HepG2 (cell line): Measurements from ENCODE around the gene DAG1. TPM values are rescaled to one million over a fixed set of nuclear protein-coding genes. Genes with fewer than 3 reads are reported as not detected.

Experiments
- AFF4 ChIP-seq: sonication (generic); formaldehyde crosslinking; IDR thresholded peaks from 2 replicates; pipeline ENCODE4 v1.4.0; 2020; ENCODE audit warnings: missing genetic modification reagents
- ARID5B ChIP-seq: IDR thresholded peaks from 2 replicates; pipeline ENCODE4 v1.4.0; 2020; ENCODE audit warnings: mild to moderate bottlenecking, missing genetic modification reagents
- CBX1 ChIP-seq: IDR thresholded peaks from one replicate; pipeline ENCODE4 v1.6.1; 2016; ENCODE audit warnings: antibody characterized with exemption, low read depth
- FOXK2 ChIP-seq: fragments of 450-650 bp; IDR thresholded peaks from 2 replicates; pipeline ENCODE4 v1.6.1; 2016
- HOXD1 ChIP-seq: sonication (generic); formaldehyde crosslinking; IDR thresholded peaks from 2 replicates; pipeline ENCODE4 v1.5.0; 2020; ENCODE audit warnings: missing genetic modification reagents
- KDM5A ChIP-seq: fragments of 200-600 bp; sonication (generic); IDR thresholded peaks from 2 replicates; pipeline ENCODE4 v1.7.0; 2018; ENCODE audit warnings: antibody characterized with exemption, mild to moderate bottlenecking, low read length, borderline replicate concordance
- KDM6A ChIP-seq: IDR thresholded peaks from 2 replicates; pipeline ENCODE4 v1.6.1; 2016; ENCODE audit warnings: low read depth
- KLF9 ChIP-seq: IDR thresholded peaks from 2 replicates; pipeline ENCODE4 v1.6.1; 2016; ENCODE audit warnings: low read depth
- MBNL3 ChIP-seq: fragments of 250-450 bp; sonication (Bioruptor Pico); conservative IDR thresholded peaks from 2 replicates; pipeline ENCODE4 v1.8.0; 2022; ENCODE audit warnings: mild to moderate bottlenecking, inconsistent platforms
- NCOR1 ChIP-seq: fragments of 200-600 bp; sonication (generic); IDR thresholded peaks from 2 replicates; pipeline ENCODE4 v1.7.0; 2017; ENCODE audit warnings: antibody characterized with exemption, low read length, borderline replicate concordance
- NONO ChIP-seq, 2 experiments: fragments of 450-650 bp in 1 of 2; sonication (generic) in 1 of 2; formaldehyde crosslinking in 1 of 2; IDR thresholded peaks in 1 of 2; conservative IDR thresholded peaks in 1 of 2; 2 replicates each; pipeline versions ENCODE4 v1.6.1 to v1.8.0; 2017 to 2022; ENCODE audit warnings: mild to moderate bottlenecking in 1 of 2, missing genetic modification reagents in 1 of 2, moderate library complexity in 1 of 2
- SOX13 ChIP-seq, 3 experiments: fragments of 450-650 bp in 1 of 3; sonication (generic) in 1 of 3; formaldehyde crosslinking in 1 of 3; IDR thresholded peaks in 2 of 3; conservative IDR thresholded peaks in 1 of 3; 2 replicates each; pipeline versions ENCODE4 v1.5.0 to v1.6.1; 2016 to 2020; ENCODE audit warnings: antibody characterized with exemption in 1 of 3, mild to moderate bottlenecking in 1 of 3, missing compliant biosample characterization in 1 of 3, missing genetic modification reagents in 1 of 3, moderate library complexity in 1 of 3
- ZNF143 ChIP-seq: sonication (generic); formaldehyde crosslinking; IDR thresholded peaks from 2 replicates; pipeline ENCODE4 v1.4.0; 2020; ENCODE audit warnings: missing genetic modification reagents
- ZNF570 ChIP-seq: sonication (generic); formaldehyde crosslinking; IDR thresholded peaks from 2 replicates; pipeline ENCODE4 v1.4.0; 2020; ENCODE audit warnings: mild to moderate bottlenecking, missing genetic modification reagents, borderline replicate concordance
- ZNF605 ChIP-seq: sonication (generic); formaldehyde crosslinking; IDR thresholded peaks from 2 replicates; pipeline ENCODE4 v1.8.0; 2022; ENCODE audit warnings: mild to moderate bottlenecking, missing genetic modification reagents
- ZNF878 ChIP-seq: sonication (generic); formaldehyde crosslinking; IDR thresholded peaks from 2 replicates; pipeline ENCODE4 v1.8.1; 2023; ENCODE audit warnings: mild to moderate bottlenecking, missing genetic modification reagents, moderate library complexity
- ZSCAN29 ChIP-seq: sonication (generic); formaldehyde crosslinking; conservative IDR thresholded peaks from 2 replicates; pipeline ENCODE4 v1.4.0; 2020; ENCODE audit warnings: mild to moderate bottlenecking, missing genetic modification reagents
- polyA plus RNA-seq, 8 experiments: library from polyadenylated mRNA; depleted of rRNA in 3 of 8; stranded (reverse) in 7 of 8; unstranded in 1 of 8; fragments of >200 nt; fragmentation: Illumina TruSeq in 4 of 8; extraction: Trizol in 4 of 8; gene quantifications; 2 replicates each; pipeline versions ENCODE4 v1.2.1 to v1.2.3, GENCODE V29; 2011 to 2016; ENCODE audit warnings: low read depth in 4 of 8, missing spikeins in 1 of 8, mixed read lengths in 1 of 8; ENCODE audit not compliant: insufficient read depth in 1 of 8
- total RNA-seq, 5 experiments: library from RNA; depleted of rRNA; stranded (reverse); fragments of >200 nt; fragmentation: Illumina TruSeq; extraction: Trizol; gene quantifications; 2 replicates each; pipeline ENCODE4 v1.2.3, GENCODE V29; 2016; ENCODE audit warnings: low read depth in 1 of 5
- TF ChIP-seq, protein P1 (sequence below): sonication (generic); formaldehyde crosslinking; IDR thresholded peaks from 2 replicates; pipeline ENCODE4; 2020; ENCODE audit warnings: missing genetic modification reagents, mild to moderate bottlenecking, borderline replicate concordance

DAG1 gene
- total and polyA plus RNA-seq, 2 of the 13 experiments (the other 11 are each of a cell fraction or from before 2014, with no cell fraction given): 47.3 to 50.4 TPM

DNA sequence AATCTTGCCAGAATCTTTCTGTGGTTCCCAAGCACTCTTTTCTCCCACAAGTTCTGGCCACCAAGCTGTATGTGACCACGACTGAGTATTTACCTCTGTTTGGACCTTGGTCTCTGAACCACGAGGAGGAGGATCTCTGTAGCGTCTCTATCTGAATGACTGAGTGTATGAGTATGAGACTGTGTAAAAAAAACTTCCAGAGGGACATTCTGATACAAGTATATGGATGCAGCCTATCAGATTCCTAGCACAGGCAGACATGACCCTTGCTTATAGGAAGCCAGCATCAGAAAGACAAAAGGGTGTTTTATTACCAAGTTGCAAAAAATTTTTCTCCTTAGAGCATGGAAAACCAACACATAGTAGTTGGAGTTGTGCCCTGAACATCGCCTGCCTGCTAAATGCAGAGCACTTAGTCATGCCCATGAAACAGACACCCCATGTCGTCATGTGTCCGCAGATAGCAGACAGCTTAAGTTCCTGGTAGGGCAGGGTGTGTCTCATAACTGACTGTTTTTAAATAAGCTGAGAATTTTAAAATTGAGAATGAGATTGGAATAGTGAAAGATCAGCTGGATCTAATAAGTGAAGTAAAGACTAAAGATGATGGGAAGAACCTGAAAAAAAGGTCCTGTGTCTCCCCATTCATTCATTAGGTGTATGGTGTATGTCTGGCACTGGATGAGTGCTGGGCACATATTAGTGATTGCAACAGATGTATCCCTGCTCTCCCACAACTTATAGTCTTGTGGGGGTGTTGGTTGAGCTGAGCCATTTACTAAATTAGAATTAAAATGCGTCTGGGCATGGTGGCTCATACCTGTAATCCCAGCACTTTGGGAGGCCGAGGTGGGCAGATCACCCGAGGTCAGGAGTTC is 30.9 kb downstream of the DAG1 start (continued):
- TF ChIP-seq ZNF605 (CRISPR knock-in tag): no peak
- TF ChIP-seq, protein P1, sequence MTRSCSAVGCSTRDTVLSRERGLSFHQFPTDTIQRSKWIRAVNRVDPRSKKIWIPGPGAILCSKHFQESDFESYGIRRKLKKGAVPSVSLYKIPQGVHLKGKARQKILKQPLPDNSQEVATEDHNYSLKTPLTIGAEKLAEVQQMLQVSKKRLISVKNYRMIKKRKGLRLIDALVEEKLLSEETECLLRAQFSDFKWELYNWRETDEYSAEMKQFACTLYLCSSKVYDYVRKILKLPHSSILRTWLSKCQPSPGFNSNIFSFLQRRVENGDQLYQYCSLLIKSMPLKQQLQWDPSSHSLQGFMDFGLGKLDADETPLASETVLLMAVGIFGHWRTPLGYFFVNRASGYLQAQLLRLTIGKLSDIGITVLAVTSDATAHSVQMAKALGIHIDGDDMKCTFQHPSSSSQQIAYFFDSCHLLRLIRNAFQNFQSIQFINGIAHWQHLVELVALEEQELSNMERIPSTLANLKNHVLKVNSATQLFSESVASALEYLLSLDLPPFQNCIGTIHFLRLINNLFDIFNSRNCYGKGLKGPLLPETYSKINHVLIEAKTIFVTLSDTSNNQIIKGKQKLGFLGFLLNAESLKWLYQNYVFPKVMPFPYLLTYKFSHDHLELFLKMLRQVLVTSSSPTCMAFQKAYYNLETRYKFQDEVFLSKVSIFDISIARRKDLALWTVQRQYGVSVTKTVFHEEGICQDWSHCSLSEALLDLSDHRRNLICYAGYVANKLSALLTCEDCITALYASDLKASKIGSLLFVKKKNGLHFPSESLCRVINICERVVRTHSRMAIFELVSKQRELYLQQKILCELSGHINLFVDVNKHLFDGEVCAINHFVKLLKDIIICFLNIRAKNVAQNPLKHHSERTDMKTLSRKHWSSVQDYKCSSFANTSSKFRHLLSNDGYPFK (CRISPR knock-in tag): no peak
- TF ChIP-seq KDM6A (CRISPR knock-in tag): peak; percentile 63
- TF ChIP-seq MBNL3 (CRISPR knock-in tag): no peak
- TF ChIP-seq KDM5A: no peak
- no peak for TF ChIP-seq ZNF878 (CRISPR knock-in tag)
- no peak for TF ChIP-seq NONO (IDR thresholded peaks at IDR 0.05)
- TF ChIP-seq NONO (CRISPR knock-in tag; conservative IDR thresholded peaks at IDR 0.05): no peak
- no peak for TF ChIP-seq ZNF143 (CRISPR knock-in tag)
- no peak for TF ChIP-seq FOXK2
- TF ChIP-seq NCOR1: peak; percentile 77; the same call in 1 of the 2 replicates
- no peak for TF ChIP-seq CBX1
- no peak for TF ChIP-seq ZNF570 (CRISPR knock-in tag)
- no peak for TF ChIP-seq KLF9 (CRISPR knock-in tag)
- no peak for TF ChIP-seq AFF4
- TF ChIP-seq ZSCAN29 (CRISPR knock-in tag): no peak
- TF ChIP-seq ARID5B (CRISPR knock-in tag): peak; percentile 76
- TF ChIP-seq SOX13 (IDR thresholded peaks at IDR 0.05): no peak
- peak in 1 of 2 experiments; percentile 66; a peak in 2 of 4 replicates for TF ChIP-seq SOX13 (CRISPR knock-in tag; conservative IDR thresholded peaks at IDR 0.05 in 1 of 2, IDR thresholded peaks at IDR 0.05 in 1 of 2)
- no peak for TF ChIP-seq HOXD1 (CRISPR knock-in tag)
